Tibial nerve (tissue), 4 donors: ENCODE results near the gene S1PR1. TPM values are rescaled to one million over a fixed set of nuclear protein-coding genes. Genes with fewer than 3 reads are reported as not detected.

Source experiments
- DNase-seq, 2 donors: peaks; one replicate each; pipeline ENCODE4 v3.0.0-alpha.2; 2019; ENCODE audit warnings: low spot score in 2 of 2
- H3K27ac ChIP-seq, 4 donors: fragments of 200-600 bp; sonication (generic) in 3 of 4; one replicate each; pipeline ENCODE4 v1.5.1; 2017 to 2019; ENCODE audit warnings: mild to moderate bottlenecking in 1 of 4
- H3K27me3 ChIP-seq, 2 donors: fragments of 200-600 bp; sonication (generic) in 1 of 2; one replicate each; pipeline versions ENCODE4 v1.5.1 to v1.6.0; 2017 to 2019
- H3K36me3 ChIP-seq, 3 donors: fragments of 200-600 bp; sonication (generic); one replicate each; pipeline ENCODE4 v1.5.1; 2018 to 2019
- H3K4me1 ChIP-seq, 4 donors: fragments of 200-600 bp; sonication (generic) in 3 of 4; one replicate each; pipeline ENCODE4 v1.5.1; 2017 to 2019
- H3K4me3 ChIP-seq, 4 donors: fragments of 200-600 bp; sonication (generic) in 3 of 4; one replicate each; pipeline ENCODE4 v1.5.1; 2017 to 2019; ENCODE audit warnings: mild to moderate bottlenecking in 1 of 4, moderate library complexity in 1 of 4
- H3K9me3 ChIP-seq, 4 donors: fragments of 200-600 bp; sonication (generic) in 3 of 4; one replicate each; pipeline ENCODE4 v1.5.1; 2017 to 2019
- EP300 ChIP-seq, 2 donors: sonication (generic); formaldehyde crosslinking; IDR thresholded peaks; one replicate each; pipeline ENCODE4 v1.6.1; 2017; ENCODE audit warnings: antibody characterized with exemption in 2 of 2, mild to moderate bottlenecking in 1 of 2
- POLR2A ChIP-seq, 2 donors: fragments of 450-650 bp; IDR thresholded peaks; one replicate each; pipeline ENCODE4 v1.6.1; 2017; ENCODE audit warnings: antibody characterized with exemption in 2 of 2, mild to moderate bottlenecking in 2 of 2, moderate library complexity in 2 of 2
- WGBS, 2 donors: methylation state at CpG; one replicate each; pipeline ENCODE4 v1.1.5; 2018; 5-methylcytosine and 5-hydroxymethylcytosine counted together
- total RNA-seq, 4 donors: library from RNA; depleted of rRNA; stranded (reverse); fragments of >200 nt; gene quantifications; one replicate each; pipeline ENCODE4 v1.1.0, GENCODE V29; 2016
- TF ChIP-seq, protein P1 (sequence below), 5 experiments: fragments of 200-600 bp in 3 of 5; fragments of 450-650 bp in 2 of 5; sonication (generic) in 3 of 5; IDR thresholded peaks; one replicate each; pipeline ENCODE4 v1.5.1; 2016 to 2019; ENCODE audit warnings: antibody characterized with exemption in 5 of 5, mild to moderate bottlenecking in 3 of 5, moderate library complexity in 2 of 5

Gene S1PR1
- total RNA-seq, 4 donors from 2014 or later = 22.2 to 101 (median 59.4) TPM

- WGBS, 2 donors = 94 to 98% methylated on average over 4 of the region's 4 CpGs
- Histone ChIP-seq H3K27ac (no peak overlapping the region), H3K4me3 (no peak overlapping the region), H3K9me3 (no peaks in the 10 kb centered on the region), H3K4me1 (peaks cover 0 to 4% (median 0%) of the 10 kb centered on the region in 4 donors), H3K36me3 (no peaks in the 10 kb centered on the region), H3K27me3 (no peaks in the 10 kb centered on the region)
- TF ChIP-seq, protein P1, sequence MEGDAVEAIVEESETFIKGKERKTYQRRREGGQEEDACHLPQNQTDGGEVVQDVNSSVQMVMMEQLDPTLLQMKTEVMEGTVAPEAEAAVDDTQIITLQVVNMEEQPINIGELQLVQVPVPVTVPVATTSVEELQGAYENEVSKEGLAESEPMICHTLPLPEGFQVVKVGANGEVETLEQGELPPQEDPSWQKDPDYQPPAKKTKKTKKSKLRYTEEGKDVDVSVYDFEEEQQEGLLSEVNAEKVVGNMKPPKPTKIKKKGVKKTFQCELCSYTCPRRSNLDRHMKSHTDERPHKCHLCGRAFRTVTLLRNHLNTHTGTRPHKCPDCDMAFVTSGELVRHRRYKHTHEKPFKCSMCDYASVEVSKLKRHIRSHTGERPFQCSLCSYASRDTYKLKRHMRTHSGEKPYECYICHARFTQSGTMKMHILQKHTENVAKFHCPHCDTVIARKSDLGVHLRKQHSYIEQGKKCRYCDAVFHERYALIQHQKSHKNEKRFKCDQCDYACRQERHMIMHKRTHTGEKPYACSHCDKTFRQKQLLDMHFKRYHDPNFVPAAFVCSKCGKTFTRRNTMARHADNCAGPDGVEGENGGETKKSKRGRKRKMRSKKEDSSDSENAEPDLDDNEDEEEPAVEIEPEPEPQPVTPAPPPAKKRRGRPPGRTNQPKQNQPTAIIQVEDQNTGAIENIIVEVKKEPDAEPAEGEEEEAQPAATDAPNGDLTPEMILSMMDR (IDR thresholded peaks at IDR 0.05) = no peak
- TF ChIP-seq EP300 (IDR thresholded peaks at IDR 0.05) (no peak), POLR2A (IDR thresholded peaks at IDR 0.05) (no peak)
- no peak for DNase-seq
Observed at GRCh38 chr1:101280942-101281654, 44.3 kb downstream of the S1PR1 start.

DNA sequence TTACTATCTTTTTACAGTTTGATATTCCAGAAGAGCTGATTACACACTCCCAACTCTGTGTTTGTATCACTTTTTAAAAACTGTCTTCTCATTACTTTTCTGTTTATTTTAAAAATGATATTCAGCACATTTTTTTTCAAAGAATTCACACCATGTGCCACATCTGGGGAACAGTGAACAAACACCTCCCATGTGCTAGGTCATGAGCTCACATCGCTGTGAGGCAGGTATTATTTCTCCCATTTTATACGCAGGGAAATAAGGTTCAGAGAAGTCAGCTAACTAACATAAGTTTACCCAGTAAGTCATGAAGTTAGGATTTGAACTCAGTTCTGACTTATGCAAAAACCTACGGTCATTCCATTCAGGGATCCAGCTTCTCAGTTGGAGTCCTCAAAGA, 44.9 kb downstream of the S1PR1 start:
- Histone ChIP-seq H3K9me3 (no peaks in the 10 kb centered on the region), H3K27me3 (no peaks in the 10 kb centered on the region), H3K4me1 (peaks cover 0 to 4% (median 0%) of the 10 kb centered on the region in 4 donors), H3K4me3 (no peak overlapping the region), H3K36me3 (no peaks in the 10 kb centered on the region), H3K27ac (no peak overlapping the region)
- no peak for TF ChIP-seq EP300 (IDR thresholded peaks at IDR 0.05)
- no peak for TF ChIP-seq POLR2A (IDR thresholded peaks at IDR 0.05)
- TF ChIP-seq, protein P1 (IDR thresholded peaks at IDR 0.05) = no peak
- DNase-seq = no peak
- WGBS, 2 donors = 90 to 97% methylated on average over 3 of the region's 3 CpGs

GRCh38 chr1:101282314-101283038, 45.7 kb downstream of the S1PR1 start:
- Histone ChIP-seq H3K4me3 (no peak overlapping the region), H3K9me3 (no peaks in the 10 kb centered on the region), H3K27ac (no peak overlapping the region), H3K4me1 (peaks cover 0 to 4% (median 0%) of the 10 kb centered on the region in 4 donors), H3K27me3 (no peaks in the 10 kb centered on the region), H3K36me3 (no peaks in the 10 kb centered on the region)
- WGBS, 2 donors = 72% methylated on average over 10 of the region's 10 CpGs
- no peak for DNase-seq
- TF ChIP-seq POLR2A (IDR thresholded peaks at IDR 0.05) = no peak
- TF ChIP-seq EP300 (IDR thresholded peaks at IDR 0.05) = no peak
- TF ChIP-seq, protein P1 (IDR thresholded peaks at IDR 0.05) = no peak

DNA sequence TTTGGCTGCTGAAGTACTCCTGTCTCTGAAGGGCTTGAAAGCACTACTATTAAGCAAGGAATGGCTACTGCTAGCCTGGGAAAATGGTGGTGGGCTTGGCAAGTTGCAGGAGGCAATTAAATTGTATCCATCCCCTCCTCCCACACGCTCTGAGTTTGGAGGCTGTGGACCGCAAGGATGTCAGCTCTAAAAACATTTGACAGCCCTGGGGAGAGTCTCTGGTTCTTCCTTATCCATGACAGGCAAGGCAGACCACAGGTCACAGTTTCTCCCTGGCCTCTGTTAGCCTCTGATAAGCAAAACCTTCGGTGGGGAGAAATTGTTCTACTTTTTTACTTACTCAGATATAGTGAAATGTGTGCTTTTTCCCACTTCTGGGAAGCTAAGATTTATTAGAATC, 46.6 kb downstream of the S1PR1 start:
- Histone ChIP-seq H3K27ac (no peak overlapping the region), H3K9me3 (no peaks in the 10 kb centered on the region), H3K27me3 (no peaks in the 10 kb centered on the region), H3K4me3 (no peak overlapping the region), H3K36me3 (no peaks in the 10 kb centered on the region), H3K4me1 (peaks cover 0 to 4% (median 2%) of the 10 kb centered on the region in 4 donors)
- no peak for DNase-seq
- WGBS, 2 donors = 41 to 42% methylated on average over 3 of the region's 3 CpGs
- TF ChIP-seq POLR2A (IDR thresholded peaks at IDR 0.05) = no peak
- TF ChIP-seq EP300 (IDR thresholded peaks at IDR 0.05) = no peak
- TF ChIP-seq, protein P1 (IDR thresholded peaks at IDR 0.05) = no peak

GRCh38 chr1:101284021-101284420, 47.2 kb downstream of the S1PR1 start:
- no peak for DNase-seq
- Histone ChIP-seq H3K36me3 (no peaks in the 10 kb centered on the region), H3K4me3 (no peak overlapping the region), H3K9me3 (no peaks in the 10 kb centered on the region), H3K27ac (no peak overlapping the region), H3K4me1 (peaks cover 0 to 5% (median under 1%) of the 10 kb centered on the region in 4 donors), H3K27me3 (no peaks in the 10 kb centered on the region)
- 68 to 69% methylated on average over 16 of the region's 16 CpGs for WGBS, 2 donors
- TF ChIP-seq POLR2A (IDR thresholded peaks at IDR 0.05) = no peak
- TF ChIP-seq EP300 (IDR thresholded peaks at IDR 0.05) = no peak
- TF ChIP-seq, protein P1 (IDR thresholded peaks at IDR 0.05) = no peak
